T-helper 22 cell (primary cell): ENCODE data around the gene ELL3.

Experiments used
- DNase-seq: peaks from one replicate; pipeline ENCODE4 v3.0.0-alpha.2; 2020; ENCODE audit warnings: low read depth

The ELL3 gene

GRCh38 chr15:43723151-43723550 lies 53.6 kb downstream of the ELL3 start:
- DNase-seq, result no peak
